Activated CD4-positive, CD25-positive, alpha-beta regulatory T cell (primary cell): ENCODE results near the gene OR1L4.

ENCODE experiments used
- DNase-seq, 4 experiments: peaks; one replicate each; lab custom pipeline; 2025; lab: John Stamatoyannopoulos, UW

OR1L4 gene, protein sequence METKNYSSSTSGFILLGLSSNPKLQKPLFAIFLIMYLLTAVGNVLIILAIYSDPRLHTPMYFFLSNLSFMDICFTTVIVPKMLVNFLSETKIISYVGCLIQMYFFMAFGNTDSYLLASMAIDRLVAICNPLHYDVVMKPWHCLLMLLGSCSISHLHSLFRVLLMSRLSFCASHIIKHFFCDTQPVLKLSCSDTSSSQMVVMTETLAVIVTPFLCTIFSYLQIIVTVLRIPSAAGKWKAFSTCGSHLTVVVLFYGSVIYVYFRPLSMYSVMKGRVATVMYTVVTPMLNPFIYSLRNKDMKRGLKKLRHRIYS

DNA sequence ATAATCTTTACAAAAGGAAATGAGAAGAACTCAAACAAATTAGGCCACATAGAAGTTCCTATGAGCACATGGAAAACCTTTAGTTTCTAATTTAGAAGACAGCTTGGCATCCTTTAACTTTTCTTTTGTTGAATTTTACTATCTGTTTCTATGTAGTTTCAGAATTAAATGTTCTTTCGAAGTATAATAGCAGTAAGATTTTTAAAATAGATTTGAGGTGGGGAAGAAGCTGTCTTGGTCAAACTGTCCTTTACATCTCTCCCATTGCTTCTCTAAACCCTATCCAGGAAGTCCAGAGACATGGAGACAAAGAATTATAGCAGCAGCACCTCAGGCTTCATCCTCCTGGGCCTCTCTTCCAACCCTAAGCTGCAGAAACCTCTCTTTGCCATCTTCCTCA is at the start of gene OR1L4:
TSS of gene OR1L4 (plus strand) at position 301 of the 400 bp plus-strand sequence. CDS start at position 301, 0 bp downstream.
- no peak for DNase-seq

DNA sequence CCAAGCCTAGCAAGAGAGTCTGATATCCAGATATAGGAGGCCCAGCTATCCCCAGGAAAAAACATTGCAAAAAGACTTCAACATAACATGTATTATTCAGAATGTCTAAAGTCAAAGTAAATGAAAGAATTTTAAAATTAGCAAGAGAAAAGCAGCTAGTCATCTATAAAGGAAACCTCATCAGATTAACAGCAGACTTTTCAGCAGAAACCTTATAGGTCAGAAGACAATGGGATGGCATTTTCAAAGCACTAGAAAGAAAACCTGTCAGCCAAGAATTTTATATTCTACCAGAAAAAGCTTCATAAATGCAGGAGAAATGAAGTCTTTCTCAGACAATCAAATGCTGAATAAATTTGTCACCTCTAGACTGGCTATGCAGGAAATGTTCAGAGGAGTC is 38.9 kb upstream of the OR1L4 start:
- DNase-seq, result no peak

DNA sequence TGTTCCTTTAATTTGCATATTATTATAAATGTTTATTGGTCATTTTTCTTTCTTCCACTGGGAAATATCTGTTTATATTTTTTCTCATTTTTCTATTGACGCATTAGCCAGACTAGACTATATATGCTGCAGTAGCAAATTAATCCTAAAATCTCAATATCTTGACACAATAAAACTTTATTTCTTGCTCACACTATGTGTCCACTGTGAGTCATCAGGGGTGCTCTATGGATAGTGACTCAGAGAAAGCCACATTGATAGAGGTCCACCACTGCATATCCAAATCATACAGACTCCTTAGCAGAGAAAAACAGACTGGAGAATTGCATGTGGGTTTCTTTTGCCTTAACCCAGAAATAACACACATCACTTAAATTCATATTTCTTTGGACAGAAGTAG is 28.1 kb upstream of the OR1L4 start:
- DNase-seq, result no peak

DNA sequence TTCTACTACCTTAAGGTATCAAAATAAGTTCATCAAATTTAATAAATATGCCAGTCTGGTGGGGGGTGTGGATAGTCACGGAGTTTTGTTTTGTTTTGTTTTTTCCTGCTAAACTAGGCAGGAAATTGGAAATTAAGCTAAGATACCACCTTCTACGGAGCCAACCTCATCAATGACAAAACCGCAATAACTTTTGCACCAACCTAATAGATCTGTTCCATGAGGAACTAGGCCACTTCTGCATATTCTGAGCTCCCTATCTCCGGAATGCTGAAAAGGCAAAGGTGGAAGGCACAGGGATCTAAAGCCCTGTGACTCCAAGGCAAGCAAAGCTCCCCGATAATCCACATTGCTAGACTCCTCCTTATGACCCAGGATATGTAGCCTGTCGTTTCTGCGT is 5.8 kb upstream of the OR1L4 start:
- DNase-seq, result no peak

DNA sequence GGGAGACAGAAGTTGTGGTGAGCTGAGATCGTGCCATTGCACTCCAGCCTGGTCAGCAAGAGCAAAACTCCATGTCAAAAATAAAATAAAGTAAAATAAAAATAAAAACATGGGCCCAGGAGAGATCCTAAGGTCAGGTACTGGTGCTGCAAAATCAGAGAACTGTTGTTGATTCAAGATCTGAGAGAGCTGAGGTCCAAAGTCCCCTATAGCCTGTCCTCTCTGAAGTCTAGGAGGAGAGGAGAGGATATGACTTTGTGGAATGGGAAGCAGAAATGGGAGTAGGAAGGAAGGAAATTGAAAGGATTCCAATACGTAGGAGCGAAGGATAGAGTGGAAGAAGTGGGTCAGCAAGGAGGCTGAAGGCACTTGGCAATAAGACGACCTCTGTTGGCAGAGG is 4.6 kb upstream of the OR1L4 start:
- DNase-seq, result no peak

DNA sequence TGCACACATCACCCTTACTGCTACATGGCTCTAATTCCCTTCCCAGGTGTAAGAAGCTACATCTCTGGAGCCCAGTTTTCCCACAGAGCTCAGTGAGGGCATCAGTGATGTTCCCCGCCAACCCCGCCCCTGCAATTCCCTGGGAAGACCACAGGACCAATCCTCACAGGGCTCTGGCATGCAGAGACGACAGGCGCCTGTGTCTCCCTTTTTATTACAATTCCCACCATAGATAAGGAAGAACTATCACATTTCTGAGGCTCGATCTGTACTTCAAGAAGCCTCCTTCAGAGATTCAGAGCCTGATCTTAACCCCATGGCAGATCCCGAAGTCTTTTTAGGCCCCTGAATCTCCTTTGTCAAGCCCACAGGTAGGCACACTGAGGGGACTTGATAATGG is 18.2 kb downstream of the OR1L4 start, which contains the start of gene OR1L6:
TSS of gene OR1L6 (plus strand) at position 301 of the 400 bp plus-strand sequence. CDS start 7,545 bp downstream, outside the sequence.
- DNase-seq, result no peak

DNA sequence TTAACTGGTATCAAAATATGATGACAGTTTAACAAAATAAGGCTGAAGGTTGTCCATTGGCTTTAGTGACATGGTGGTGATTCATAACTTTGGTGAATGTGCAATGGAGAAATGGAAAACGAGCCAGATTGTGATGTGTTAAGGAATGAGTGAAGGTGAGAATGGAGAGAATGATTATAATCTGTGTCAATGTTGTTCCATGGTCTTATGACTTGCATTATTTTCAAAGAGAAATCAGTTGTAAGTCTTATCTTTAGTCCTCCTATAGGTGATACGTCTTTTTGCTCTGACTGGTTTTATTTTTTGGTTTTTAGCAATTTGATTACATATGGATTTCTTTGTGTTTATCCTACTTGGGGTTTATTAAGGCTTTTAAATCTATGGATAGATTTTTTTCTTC is 31.0 kb downstream of the OR1L4 start:
- DNase-seq, result no peak

DNA sequence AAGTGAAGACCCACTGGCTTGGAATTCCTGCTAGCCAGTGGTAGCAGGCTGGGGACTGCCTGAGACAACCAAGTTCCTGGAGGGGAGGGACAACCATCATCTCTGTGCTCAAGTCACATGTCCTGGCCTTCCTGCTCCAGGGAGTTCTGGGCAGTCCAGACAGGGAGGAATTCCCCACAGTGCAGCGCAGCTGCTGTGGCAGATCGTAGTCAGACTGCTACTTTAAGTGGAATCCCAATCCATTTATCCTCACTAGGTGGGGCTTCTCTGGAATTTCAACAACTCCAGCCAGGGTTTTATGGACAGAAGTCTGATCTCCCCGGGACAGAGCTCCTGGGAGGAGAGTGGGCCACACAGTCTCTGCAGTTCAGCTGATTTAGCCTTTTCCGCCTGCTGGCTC is 44.0 kb downstream of the OR1L4 start:
- no peak for DNase-seq
